Esophagus muscularis mucosa (tissue), 3 donors: ENCODE data around the gene HOXA11.

Experiments used
- POLR2A ChIP-seq: fragments of 450-650 bp; IDR thresholded peaks from one replicate; pipeline ENCODE4 v1.6.1; 2017; ENCODE audit warnings: antibody characterized with exemption, moderate library complexity, mild to moderate bottlenecking, low read depth
- TF ChIP-seq, protein P1 (sequence below), 3 experiments: fragments of 200-600 bp in 2 of 3; fragments of 450-650 bp in 1 of 3; sonication (generic) in 2 of 3; IDR thresholded peaks; one replicate each; pipeline ENCODE4 v1.5.1; 2017 to 2019; ENCODE audit warnings: antibody characterized with exemption in 3 of 3, mild to moderate bottlenecking in 2 of 3, moderate library complexity in 1 of 3

DNA sequence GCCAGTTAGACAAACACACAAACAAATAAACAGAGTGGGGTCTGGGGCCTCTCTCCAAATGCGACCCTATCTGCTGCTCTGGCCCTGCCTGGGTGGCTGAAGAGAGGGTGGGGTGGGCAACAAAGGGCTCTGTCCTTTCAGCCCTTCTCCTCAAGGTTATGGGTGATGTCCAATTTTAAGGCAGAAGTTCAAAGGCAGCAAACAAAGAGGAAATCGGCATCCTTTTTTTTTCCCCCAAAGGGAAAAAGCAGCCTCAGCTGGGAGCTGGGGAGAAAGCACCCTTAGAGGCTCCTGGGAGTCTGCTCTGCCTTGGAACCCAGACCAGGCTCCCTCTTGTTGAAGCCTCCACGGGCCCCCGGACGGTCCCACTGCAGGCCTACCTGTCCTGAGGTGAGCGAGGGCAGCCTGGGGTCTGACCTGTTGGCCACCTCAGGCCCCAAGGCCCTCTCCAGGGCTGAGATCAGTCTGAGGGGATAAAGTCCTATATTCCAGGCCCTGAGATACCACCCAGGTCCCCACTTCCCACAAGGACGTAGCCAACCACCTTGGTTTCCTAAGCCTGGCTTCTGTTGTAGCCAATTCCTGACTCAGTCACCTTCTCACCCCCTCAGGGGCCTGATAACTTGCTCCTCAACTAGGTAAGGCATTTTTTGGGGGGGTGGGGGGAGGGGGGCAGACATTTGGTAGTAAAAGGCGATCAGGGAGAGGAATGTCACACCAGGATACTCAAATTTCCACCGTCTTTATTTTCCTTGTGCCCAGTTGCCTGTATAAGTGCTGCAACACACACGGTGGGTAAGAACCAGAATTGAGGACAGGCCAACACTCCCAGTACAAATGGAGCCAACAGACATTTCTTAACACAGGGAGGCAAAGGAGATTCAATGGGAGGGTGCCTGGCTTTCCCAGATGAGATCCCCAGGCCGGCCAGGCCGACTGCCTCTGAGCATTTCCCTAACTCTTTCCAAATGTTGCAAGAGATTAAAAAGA lies 4.3 kb downstream of the HOXA11 start:
- TF ChIP-seq, protein P1, sequence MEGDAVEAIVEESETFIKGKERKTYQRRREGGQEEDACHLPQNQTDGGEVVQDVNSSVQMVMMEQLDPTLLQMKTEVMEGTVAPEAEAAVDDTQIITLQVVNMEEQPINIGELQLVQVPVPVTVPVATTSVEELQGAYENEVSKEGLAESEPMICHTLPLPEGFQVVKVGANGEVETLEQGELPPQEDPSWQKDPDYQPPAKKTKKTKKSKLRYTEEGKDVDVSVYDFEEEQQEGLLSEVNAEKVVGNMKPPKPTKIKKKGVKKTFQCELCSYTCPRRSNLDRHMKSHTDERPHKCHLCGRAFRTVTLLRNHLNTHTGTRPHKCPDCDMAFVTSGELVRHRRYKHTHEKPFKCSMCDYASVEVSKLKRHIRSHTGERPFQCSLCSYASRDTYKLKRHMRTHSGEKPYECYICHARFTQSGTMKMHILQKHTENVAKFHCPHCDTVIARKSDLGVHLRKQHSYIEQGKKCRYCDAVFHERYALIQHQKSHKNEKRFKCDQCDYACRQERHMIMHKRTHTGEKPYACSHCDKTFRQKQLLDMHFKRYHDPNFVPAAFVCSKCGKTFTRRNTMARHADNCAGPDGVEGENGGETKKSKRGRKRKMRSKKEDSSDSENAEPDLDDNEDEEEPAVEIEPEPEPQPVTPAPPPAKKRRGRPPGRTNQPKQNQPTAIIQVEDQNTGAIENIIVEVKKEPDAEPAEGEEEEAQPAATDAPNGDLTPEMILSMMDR (IDR thresholded peaks at IDR 0.05) = no peak
- TF ChIP-seq POLR2A = no peak
